ENCODE results near the gene AGO3.

AGO3 gene

DNA sequence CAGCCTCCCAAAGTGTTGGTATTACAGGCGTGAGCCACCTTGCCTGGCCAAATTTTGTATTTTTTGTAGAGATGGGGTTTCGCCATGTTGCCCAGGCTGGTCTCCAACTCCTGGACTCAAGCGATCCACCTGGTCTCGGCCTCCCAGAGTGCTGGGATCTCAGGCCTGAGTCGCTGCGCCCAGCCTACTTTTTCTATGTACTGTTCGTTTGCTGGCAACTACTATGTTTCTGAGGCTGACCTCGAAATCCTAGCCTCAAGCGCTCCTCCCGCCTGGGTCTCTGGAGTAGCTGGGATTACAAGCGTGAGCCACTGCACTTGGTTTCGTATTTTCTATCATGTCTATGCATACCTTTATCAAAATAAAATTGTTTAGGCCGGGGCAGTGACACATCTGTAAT, 152.3 kb downstream of the AGO3 start:
- TF ChIP-seq CTCF (IDR thresholded peaks at IDR 0.05; ENCODE audit: extremely low read depth, missing control alignments), result no peak
- no peak for DNase-seq (ENCODE audit: low spot score)

- DNase-seq (ENCODE audit: low spot score), result peak; percentile 70
- TF ChIP-seq CTCF (IDR thresholded peaks at IDR 0.05; ENCODE audit: extremely low read depth, missing control alignments), result no peak
Observed at GRCh38 chr1:36083635-36084496, 153.0 kb downstream of the AGO3 start, which contains the start of gene TEKT2. TEKT2 (plus strand) TSS chr1:36084094; CDS start chr1:36084922, 828 bp downstream.

- no peak for DNase-seq (ENCODE audit: low spot score)
- TF ChIP-seq CTCF (IDR thresholded peaks at IDR 0.05; ENCODE audit: extremely low read depth, missing control alignments), result no peak
Observed at GRCh38 chr1:36084497-36085115, 153.7 kb downstream of the AGO3 start.

DNA sequence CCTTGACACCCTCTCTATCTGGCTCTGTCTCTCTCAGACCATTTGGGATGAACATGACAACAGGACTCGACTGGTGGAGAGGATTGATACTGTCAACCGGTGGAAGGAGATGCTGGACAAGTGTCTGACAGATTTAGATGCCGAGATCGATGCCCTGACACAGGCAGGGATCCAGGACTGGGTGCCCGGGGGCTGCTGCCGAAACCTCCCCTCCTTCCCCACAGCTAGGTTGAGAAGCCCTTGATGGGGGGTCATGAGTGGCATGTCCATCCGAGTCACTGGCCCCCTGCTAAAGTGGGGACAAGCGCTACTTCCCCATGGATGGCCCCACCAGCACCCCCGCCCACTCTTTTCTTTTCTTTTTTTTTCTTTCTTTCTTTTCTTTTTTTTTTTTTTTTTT, 154.2 kb downstream of the AGO3 start:
- DNase-seq (ENCODE audit: low spot score), result no peak
- TF ChIP-seq CTCF (IDR thresholded peaks at IDR 0.05; ENCODE audit: extremely low read depth, missing control alignments), result no peak

- no peak for TF ChIP-seq CTCF (IDR thresholded peaks at IDR 0.05; ENCODE audit: extremely low read depth, missing control alignments)
- DNase-seq (ENCODE audit: low spot score), result no peak
Observed at GRCh38 chr1:36085686-36086526, 155.0 kb downstream of the AGO3 start.

- DNase-seq (ENCODE audit: low spot score), result no peak
- no peak for TF ChIP-seq CTCF (IDR thresholded peaks at IDR 0.05; ENCODE audit: extremely low read depth, missing control alignments)
Observed at GRCh38 chr1:36086529-36087232, 155.8 kb downstream of the AGO3 start.

All from GM20000 (cell line).